ENCODE measurements around the gene MSH2.
"Not testable (repeated sequence)": the region's sequence is repeated elsewhere in the genome, so short reads cannot be mapped to it uniquely, and the experiment has no call there.

MSH2 gene

GRCh38 chr2:47403609-47404193 is 745 bp downstream of the MSH2 start:
- Histone ChIP-seq H3K9ac (peak overlapping the region; percentile 80 to 93 (median 89)), H3K4me1 (peaks cover 17 to 22% (median 20%) of the 10 kb centered on the region in 10 experiments), H3K36me3 (peaks cover 0 to 42% (median 35%) of the 10 kb centered on the region in 11 experiments; a peak in 19 of 22 replicates), H3K9me3 (replicated peaks in 1 of 11) (peaks cover 0 to 32% (median 28%) of the 10 kb centered on the region in 11 experiments; a peak in 18 of 22 replicates), H3K4me2 (peak overlapping the region; percentile 86 to 97 (median 92)), H3K4me3 (peak overlapping the region; percentile 86 to 93 (median 88)), H3K27me3 (no peaks in the 10 kb centered on the region), H3K27ac (peak overlapping the region; percentile 13 to 91 (median 88); a peak in 21 of 22 replicates), H4K20me1 (peaks cover 0 to 18% (median 12%) of the 10 kb centered on the region in 11 experiments; a peak in 9 of 22 replicates)
- TF ChIP-seq Cebpa-rat (IDR thresholded peaks at IDR 0.05) = no peak

- no peak for TF ChIP-seq Cebpa-rat (IDR thresholded peaks at IDR 0.05)
- peak overlapping the region; percentile 86 to 93 (median 88); a peak in 19 of 20 replicates for H3K4me3 ChIP-seq
- H3K4me1 ChIP-seq = peaks cover 17 to 22% (median 20%) of the 10 kb centered on the region in 10 experiments
- no peaks in the 10 kb centered on the region for H3K27me3 ChIP-seq
- H3K4me2 ChIP-seq = peak overlapping the region; percentile 86 to 97 (median 92)
- H3K9ac ChIP-seq = peak overlapping the region in 9 of 11 experiments; percentile 83 to 93 (median 90); a peak in 18 of 22 replicates
- peaks cover 0 to 45% (median 40%) of the 10 kb centered on the region in 11 experiments; a peak in 19 of 22 replicates for H3K36me3 ChIP-seq
- peaks cover 0 to 18% (median 12%) of the 10 kb centered on the region in 11 experiments; a peak in 9 of 22 replicates for H4K20me1 ChIP-seq
- H3K9me3 ChIP-seq (replicated peaks in 1 of 11) = peaks cover 0 to 32% (median 28%) of the 10 kb centered on the region in 11 experiments; a peak in 18 of 22 replicates
- peak overlapping the region in 3 of 11 experiments; percentile 86 to 91 (median 87); a peak in 5 of 22 replicates for H3K27ac ChIP-seq
These were observed 1.4 kb downstream of the MSH2 start for GRCh38 chr2:47404356-47404755.

- Histone ChIP-seq H3K4me1 (peaks cover 17 to 22% (median 20%) of the 10 kb centered on the region in 10 experiments), H3K9me3 (replicated peaks in 1 of 11) (peaks cover 0 to 32% (median 28%) of the 10 kb centered on the region in 11 experiments; a peak in 18 of 22 replicates), H3K27me3 (no peaks in the 10 kb centered on the region), H3K27ac (no peak overlapping the region), H4K20me1 (peaks cover 0 to 18% (median 12%) of the 10 kb centered on the region in 11 experiments; a peak in 9 of 22 replicates), H3K36me3 (peaks cover 5 to 60% (median 53%) of the 10 kb centered on the region in 11 experiments; a peak in 21 of 22 replicates), H3K9ac (no peak overlapping the region), H3K4me2 (peak overlapping the region in 3 of 11 experiments; percentile 11 to 97 (median 94); a peak in 3 of 22 replicates), H3K4me3 (peak overlapping the region in 1 of 10 experiments; percentile 15; a peak in 2 of 20 replicates)
- no peak for TF ChIP-seq Cebpa-rat (IDR thresholded peaks at IDR 0.05)
These were observed 2.8 kb downstream of the MSH2 start for GRCh38 chr2:47405757-47406156.

GRCh38 chr2:47406649-47407330 is 3.8 kb downstream of the MSH2 start:
- 0 out of 22 replicates have a peak overlapping the region, but pooled peaks of 1 of the 11 experiments have one; percentile 1 for H3K4me2 ChIP-seq
- not testable (repeated sequence) for H3K27me3 ChIP-seq, H3K9ac ChIP-seq, H3K4me3 ChIP-seq, H3K27ac ChIP-seq
- peaks cover 17 to 21% (median 20%) of the 10 kb centered on the region in 10 experiments for H3K4me1 ChIP-seq
- peaks cover 15 to 70% (median 63%) of the 10 kb centered on the region in 11 experiments for H3K36me3 ChIP-seq
- peaks cover 0 to 32% (median 28%) of the 10 kb centered on the region in 11 experiments; a peak in 18 of 22 replicates for H3K9me3 ChIP-seq (replicated peaks in 1 of 11)
- peaks cover 0 to 21% (median 13%) of the 10 kb centered on the region in 11 experiments; a peak in 9 of 22 replicates for H4K20me1 ChIP-seq

GRCh38 chr2:47407976-47408375 is 5.0 kb downstream of the MSH2 start:
- H3K4me1 ChIP-seq = peaks cover 11 to 14% (median 12%) of the 10 kb centered on the region in 10 experiments
- H4K20me1 ChIP-seq = peaks cover 0 to 21% (median 13%) of the 10 kb centered on the region in 11 experiments; a peak in 9 of 22 replicates
- H3K27me3 ChIP-seq, H3K4me3 ChIP-seq, H3K9ac ChIP-seq, H3K4me2 ChIP-seq, H3K27ac ChIP-seq: not testable (repeated sequence)
- H3K9me3 ChIP-seq (replicated peaks in 1 of 11) = peaks cover 0 to 32% (median 28%) of the 10 kb centered on the region in 11 experiments; a peak in 18 of 22 replicates
- H3K36me3 ChIP-seq = peaks cover 27 to 82% (median 75%) of the 10 kb centered on the region in 11 experiments

GRCh38 chr2:47414682-47415458 is 11.9 kb downstream of the MSH2 start:
- H3K36me3 ChIP-seq = peaks cover 64 to 100% (median 96%) of the 10 kb centered on the region in 11 experiments
- H3K4me3 ChIP-seq = no peak overlapping the region
- TF ChIP-seq Cebpa-rat (IDR thresholded peaks at IDR 0.05) = no peak
- no peaks in the 10 kb centered on the region for H3K4me1 ChIP-seq
- H3K9me3 ChIP-seq (replicated peaks in 1 of 11) = no peaks in the 10 kb centered on the region
- H4K20me1 ChIP-seq = peaks cover 0 to 8% (median 0%) of the 10 kb centered on the region in 11 experiments; a peak in 2 of 22 replicates
- H3K9ac ChIP-seq = no peak overlapping the region
- H3K27ac ChIP-seq = no peak overlapping the region
- no peak overlapping the region for H3K4me2 ChIP-seq
- H3K27me3 ChIP-seq = no peaks in the 10 kb centered on the region

- H3K9ac ChIP-seq = no peak overlapping the region
- H3K4me3 ChIP-seq = no peak overlapping the region
- no peaks in the 10 kb centered on the region for H3K9me3 ChIP-seq (replicated peaks in 1 of 11)
- no peaks in the 10 kb centered on the region for H3K4me1 ChIP-seq
- no peak for TF ChIP-seq Cebpa-rat (IDR thresholded peaks at IDR 0.05)
- H3K36me3 ChIP-seq = peaks cover 43 to 100% (median 95%) of the 10 kb centered on the region in 11 experiments
- H3K27me3 ChIP-seq = no peaks in the 10 kb centered on the region
- H3K27ac ChIP-seq = no peak overlapping the region
- H4K20me1 ChIP-seq = peaks cover 0 to 6% (median 0%) of the 10 kb centered on the region in 11 experiments; a peak in 2 of 22 replicates
- H3K4me2 ChIP-seq = no peak overlapping the region
These were observed 17.3 kb downstream of the MSH2 start for GRCh38 chr2:47420214-47420613.

- not testable (repeated sequence) for H4K20me1 ChIP-seq; H3K27me3 ChIP-seq; H3K4me1 ChIP-seq; H3K4me2 ChIP-seq; H3K27ac ChIP-seq; H3K4me3 ChIP-seq; H3K9me3 ChIP-seq (replicated peaks in 1 of 11); H3K9ac ChIP-seq
- H3K36me3 ChIP-seq = peaks cover 39 to 100% (median 95%) of the 10 kb centered on the region in 11 experiments
These were observed 17.7 kb downstream of the MSH2 start for GRCh38 chr2:47420683-47421082.

Data from BLaER1 treated with 17β-estradiol and CSF1 and Interleukin-3, amounts not matched to agents 10 nM and 100 nM (cell line).